GM21786 (cell line): ENCODE results near the gene PHLDB3.
"Not testable (repeated sequence)": the region's sequence is repeated elsewhere in the genome, so short reads cannot be mapped to it uniquely, and the experiment has no call there.

Experiments
- ATAC-seq: cut with Tn5 transposase; IDR thresholded peaks from one replicate; pipeline ENCODE4 v1.9.1; 2021; ENCODE audit not compliant: unreplicated experiment

PHLDB3 gene

DNA sequence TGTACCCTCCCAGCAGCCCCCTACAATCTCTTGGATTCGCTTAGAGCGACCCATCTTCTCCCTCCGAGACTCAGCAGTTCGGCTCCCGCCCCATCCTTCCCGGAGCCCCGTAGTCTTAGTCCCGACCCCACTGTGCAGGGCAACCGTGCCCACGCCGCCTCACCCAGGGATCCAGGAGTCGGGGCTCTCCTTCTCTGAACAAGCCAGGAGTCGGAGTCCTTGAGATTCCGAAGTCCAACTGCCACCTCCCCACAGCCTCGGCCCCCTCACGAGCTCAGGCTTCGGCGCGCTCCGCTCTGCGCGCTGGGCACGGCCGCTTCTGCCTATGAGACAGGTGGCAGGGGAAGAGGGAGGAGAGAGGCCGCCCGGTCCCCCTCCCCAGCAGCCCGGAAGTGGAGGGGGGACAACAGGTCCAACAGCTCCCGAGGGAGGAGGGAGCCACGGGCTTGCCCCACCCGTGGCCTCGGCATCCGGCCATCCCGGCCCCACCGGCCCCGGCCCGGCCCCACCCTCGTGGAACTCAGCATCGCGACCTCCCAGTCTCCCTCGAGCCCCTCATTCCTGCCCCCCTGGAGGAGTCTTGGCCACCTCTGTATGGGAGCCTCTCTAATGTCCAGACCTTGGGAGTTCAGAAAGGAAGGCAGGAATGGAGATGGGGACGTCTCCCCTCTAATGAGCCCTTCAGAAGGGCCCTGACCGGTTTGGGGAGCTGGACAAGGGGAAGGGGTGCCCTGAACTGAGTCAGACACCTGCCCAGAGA is at the start of gene PHLDB3:
Gene PHLDB3 (minus strand): TSS at position 321 of the 760 bp plus-strand sequence. CDS start 628 bp downstream, outside the sequence.
- peak; percentile 20 for ATAC-seq

DNA sequence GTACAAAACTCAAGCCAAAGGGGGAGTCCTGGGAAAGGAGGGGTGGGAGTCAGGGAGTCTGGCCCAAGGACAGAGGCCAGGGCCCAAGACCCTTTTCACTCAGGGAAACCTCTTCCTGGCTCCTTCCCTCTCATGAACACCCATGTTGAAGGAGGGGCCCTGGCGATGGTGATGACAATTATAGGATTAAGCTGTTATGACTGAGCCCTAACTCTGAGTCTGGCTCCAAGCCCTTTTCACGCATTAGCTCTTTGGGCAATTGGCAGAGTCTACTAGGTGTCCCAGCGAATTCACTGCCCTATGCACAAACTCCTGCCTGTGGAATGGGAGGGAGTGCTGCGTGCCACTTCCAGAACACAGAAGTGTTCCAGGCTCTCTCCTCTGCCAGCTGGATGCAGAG is 49.1 kb upstream of the PHLDB3 start:
- ATAC-seq = no peak

GRCh38 chr19:43552616-43553015 is 48.1 kb upstream of the PHLDB3 start:
- no peak for ATAC-seq

DNA sequence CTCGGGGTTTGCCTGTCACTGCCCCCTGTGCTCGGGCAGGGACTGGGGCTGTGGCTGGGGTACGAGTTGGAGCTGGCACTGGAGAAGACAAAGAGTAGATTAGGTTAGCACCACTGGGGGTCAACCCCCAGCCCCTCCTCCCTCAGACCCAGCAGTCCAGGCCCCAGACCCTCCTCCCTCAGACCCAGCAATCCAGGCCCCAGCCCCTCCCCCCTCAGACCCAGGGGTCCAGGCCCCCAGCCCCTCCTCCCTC is 47.6 kb upstream of the PHLDB3 start:
- ATAC-seq = no peak

DNA sequence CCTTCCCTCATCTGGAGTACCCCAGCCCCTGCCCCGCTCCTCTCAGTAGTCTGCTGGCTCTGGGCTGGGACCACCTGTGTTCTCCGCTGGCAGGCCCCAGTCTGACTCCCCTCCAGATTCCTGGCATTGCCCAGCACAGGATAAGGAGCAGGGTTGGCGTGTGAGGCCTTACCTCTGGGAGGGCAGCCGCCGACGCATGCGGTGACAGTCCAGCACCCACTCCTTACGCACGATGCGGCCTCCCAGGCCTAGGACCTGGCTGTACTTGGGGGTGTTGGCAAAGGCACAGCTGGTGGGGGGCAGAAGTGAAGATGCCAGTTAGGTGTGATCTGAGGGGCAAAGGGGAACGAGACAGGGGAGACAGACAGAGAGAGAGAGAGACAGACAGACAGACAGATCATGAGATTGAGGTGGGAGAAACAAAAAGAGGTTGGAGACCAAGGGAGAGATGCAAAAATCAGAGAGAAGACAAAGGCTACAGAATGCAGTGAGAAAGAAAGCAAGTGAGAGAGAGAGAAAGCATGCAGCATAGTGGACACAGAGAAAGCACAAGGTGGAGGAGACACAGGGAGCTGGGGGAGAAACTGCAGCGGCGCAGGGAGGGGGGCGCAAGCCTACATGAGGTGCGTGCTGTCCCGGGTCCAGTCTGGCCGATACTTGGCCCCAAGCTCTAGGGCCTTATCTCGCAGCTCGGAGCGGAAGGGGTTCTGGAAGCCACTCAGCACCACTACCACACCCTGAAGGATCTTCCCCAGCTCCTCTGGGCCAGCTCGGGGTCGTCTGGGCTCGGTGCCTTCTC is 47.1 kb upstream of the PHLDB3 start:
- no peak for ATAC-seq

GRCh38 chr19:43548706-43549105 is 44.2 kb upstream of the PHLDB3 start:
- ATAC-seq = no peak

GRCh38 chr19:43547926-43548325 is 43.4 kb upstream of the PHLDB3 start:
- not testable (repeated sequence) for ATAC-seq

GRCh38 chr19:43546581-43546980 is 42.0 kb upstream of the PHLDB3 start:
- no peak for ATAC-seq

GRCh38 chr19:43545981-43546380 is 41.4 kb upstream of the PHLDB3 start:
- ATAC-seq = no peak

GRCh38 chr19:43545276-43545675 is 40.7 kb upstream of the PHLDB3 start:
- ATAC-seq = no peak

- ATAC-seq = no peak
Observed at GRCh38 chr19:43544077-43544476, 39.5 kb upstream of the PHLDB3 start.

- no peak for ATAC-seq
Observed at GRCh38 chr19:43541920-43542650, 37.5 kb upstream of the PHLDB3 start.

- ATAC-seq = no peak
Observed at GRCh38 chr19:43540381-43540780, 35.8 kb upstream of the PHLDB3 start.

DNA sequence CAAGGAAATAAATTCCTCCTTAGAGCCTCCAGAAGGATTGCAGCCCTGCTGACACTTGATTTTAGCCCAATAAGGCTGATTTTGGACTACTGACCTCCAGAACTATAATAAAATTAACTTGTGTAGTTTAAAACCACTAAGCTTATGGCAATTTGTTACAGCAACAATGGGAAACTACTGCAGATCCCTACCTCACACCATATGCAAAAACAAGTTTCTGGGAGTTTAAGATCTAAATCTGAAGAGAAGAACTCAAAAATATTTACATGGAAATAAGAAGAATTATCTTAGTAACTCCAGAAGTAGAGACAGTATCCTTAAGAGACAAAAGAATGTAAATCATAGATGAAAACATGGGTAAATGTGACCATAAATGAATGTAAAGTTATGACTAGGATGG is 34.4 kb upstream of the PHLDB3 start:
- no peak for ATAC-seq

GRCh38 chr19:43534816-43535761 is 30.5 kb upstream of the PHLDB3 start:
- no peak for ATAC-seq

- no peak for ATAC-seq
Observed at GRCh38 chr19:43534305-43534815, 29.8 kb upstream of the PHLDB3 start.

DNA sequence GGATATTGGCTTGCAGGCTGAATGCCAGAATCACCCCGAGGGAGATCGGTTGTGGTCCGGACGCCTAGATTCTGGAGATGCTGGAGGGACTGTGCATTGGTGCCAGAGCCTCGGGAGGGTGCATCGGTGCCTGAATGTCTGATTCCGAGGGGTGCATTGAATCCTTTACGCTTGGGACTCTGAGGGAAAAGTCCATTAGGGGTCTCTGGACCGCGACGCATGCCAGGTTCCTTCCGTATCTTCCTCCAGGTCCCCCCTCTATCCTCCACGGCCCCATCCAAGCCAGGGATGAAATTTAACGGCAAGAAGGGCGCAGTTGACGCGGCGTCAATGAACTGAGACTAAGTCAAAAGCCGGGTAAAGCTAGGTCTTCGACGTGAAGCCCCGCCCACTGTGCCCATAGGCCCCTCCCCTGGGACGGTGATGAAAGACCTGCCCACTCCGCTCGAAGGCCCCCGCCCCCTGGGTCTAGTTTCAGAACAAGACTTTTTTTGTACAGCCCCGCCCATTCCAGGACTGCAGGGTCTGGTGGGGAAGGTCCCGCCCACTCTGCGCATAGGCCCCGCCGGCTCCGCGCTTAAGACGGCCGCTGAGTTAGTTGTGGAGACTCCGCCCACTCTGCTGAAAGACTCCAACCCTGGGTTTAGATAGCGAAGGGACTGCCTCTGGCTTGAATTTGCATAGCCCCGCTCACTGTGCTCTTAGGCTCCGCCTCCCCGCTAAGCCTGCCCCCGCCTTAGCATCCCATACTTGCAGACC is 29.2 kb upstream of the PHLDB3 start:
- ATAC-seq = peak; percentile 50

- peak; percentile 57 for ATAC-seq
Observed at GRCh38 chr19:43532962-43533545, 28.5 kb upstream of the PHLDB3 start, which contains the start of gene ZNF575. ZNF575 (plus strand) TSS chr19:43533188; CDS start chr19:43534423, 1,235 bp downstream.

GRCh38 chr19:43532571-43532961 is 28.0 kb upstream of the PHLDB3 start:
- no peak for ATAC-seq
